Activated CD8-positive, alpha-beta memory T cell treated with anti-CD3 and anti-CD28 coated beads, Interleukin-2, amount 10 ng/mL, durations not matched to agents 7 days and 5 days (primary cell): Measurements from ENCODE around the gene FCHO1. TPM values are rescaled to one million over a fixed set of nuclear protein-coding genes. Genes with fewer than 3 reads are reported as not detected.
A peak's percentile ranks its signal among the peaks of the same experiment; 100 is the strongest.

ENCODE experiments used
- ATAC-seq: fragments of 150-1000 bp; cut with Tn5 transposase; one replicate; pipeline ENCODE4 v1.10.0; 2021; ENCODE audit warnings: moderate library complexity
- CTCF ChIA-PET: fragments of 350-600 bp; sonication (Branson Sonifier 250); formaldehyde crosslinking; loops from one replicate; lab custom pipeline; 2021; ENCODE audit warnings: antibody characterized with exemption; lab: Charles Lee
- DNase-seq: peaks from one replicate; pipeline ENCODE4 v3.0.0-alpha.2; 2020
- H3K27ac Mint-ChIP-seq: one replicate; pipeline ENCODE4 v1.8.0; 2021; ENCODE audit warnings: mild to moderate bottlenecking, mixed read lengths
- H3K27me3 Mint-ChIP-seq: one replicate; pipeline ENCODE4 v1.8.0; 2021; ENCODE audit warnings: mixed read lengths
- H3K36me3 Mint-ChIP-seq: one replicate; pipeline ENCODE4 v1.8.0; 2021; ENCODE audit warnings: mild to moderate bottlenecking, mixed read lengths
- H3K4me1 Mint-ChIP-seq: one replicate; pipeline ENCODE4 v1.8.0; 2021; ENCODE audit warnings: mixed read lengths
- H3K4me3 Mint-ChIP-seq: one replicate; pipeline ENCODE4 v1.8.0; 2021; ENCODE audit warnings: mild to moderate bottlenecking, moderate library complexity, mixed read lengths
- H3K9me3 Mint-ChIP-seq: one replicate; pipeline ENCODE4 v1.8.0; 2022; ENCODE audit warnings: low read depth, mixed read lengths
- total RNA-seq, 2 experiments: library from RNA; stranded (reverse); gene quantifications; one replicate each; pipeline ENCODE4 v1.2.3, GENCODE V29; 2021

Gene FCHO1
- total RNA-seq, 2 experiments from 2014 or later = 58.4 to 70.6 TPM

GRCh38 chr19:17743874-17744580, 7.2 kb upstream of the FCHO1 start:
- Mint-ChIP-seq H3K4me1 (peaks cover 18% of the 10 kb centered on the region), H3K27ac (no peak overlapping the region), H3K9me3 (no peaks in the 10 kb centered on the region), H3K27me3 (no peaks in the 10 kb centered on the region), H3K36me3 (peaks cover 4% of the 10 kb centered on the region), H3K4me3 (no peak overlapping the region)
- no peak for DNase-seq
- no peak for ATAC-seq
- CTCF ChIA-PET = no interaction called here

GRCh38 chr19:17747205-17748098, 3.8 kb upstream of the FCHO1 start:
- Mint-ChIP-seq H3K4me1 (peaks cover 40% of the 10 kb centered on the region), H3K27me3 (no peaks in the 10 kb centered on the region), H3K4me3 (peak overlapping the region; percentile 65), H3K36me3 (peaks cover 1% of the 10 kb centered on the region), H3K9me3 (no peaks in the 10 kb centered on the region), H3K27ac (peak overlapping the region; percentile 65)
- DNase-seq (peak; percentile 97), ATAC-seq (peak; percentile 94)
- CTCF ChIA-PET = interaction anchor here (1.0 to 2.7 kb wide), 5 partner anchors 8 to 185 kb away, joined by 3 to 7 read pairs (median 5); partner anchors contain the start of genes CCDC124 and MAP1S

GRCh38 chr19:17748884-17749638, 2.2 kb upstream of the FCHO1 start:
- Mint-ChIP-seq H3K27ac (peak overlapping the region; percentile 92), H3K9me3 (no peaks in the 10 kb centered on the region), H3K36me3 (peaks cover 5% of the 10 kb centered on the region), H3K4me3 (peak overlapping the region; percentile 81), H3K4me1 (peaks cover 47% of the 10 kb centered on the region), H3K27me3 (no peaks in the 10 kb centered on the region)
- DNase-seq (no peak), ATAC-seq (no peak)
- CTCF ChIA-PET = interaction anchor here (0.7 to 2.7 kb wide), 5 partner anchors 10 to 111 kb away, joined by 3 to 7 read pairs (median 3); partner anchors contain the start of gene RPL18A

- ATAC-seq (no peak), DNase-seq (peak; percentile 55)
- peak overlapping the region; percentile 92 for H3K27ac Mint-ChIP-seq
Measured at GRCh38 chr19:17749912-17750317, 1.4 kb upstream of the FCHO1 start.

GRCh38 chr19:17751912-17752273, 616 bp downstream of the FCHO1 start:
- H3K36me3 Mint-ChIP-seq = peaks cover 21% of the 10 kb centered on the region
- CTCF ChIA-PET = interaction anchor here (1.4 to 2.7 kb wide), 7 partner anchors 11 to 181 kb away, joined by 3 to 15 read pairs (median 6); partner anchors contain the start of genes CCDC124 and RPL18A
- peak overlapping the region; percentile 92 for H3K27ac Mint-ChIP-seq
- no peak for DNase-seq
- no peak for ATAC-seq
- H3K9me3 Mint-ChIP-seq = no peaks in the 10 kb centered on the region
- no peaks in the 10 kb centered on the region for H3K27me3 Mint-ChIP-seq
- peak overlapping the region; percentile 81 for H3K4me3 Mint-ChIP-seq
- peaks cover 60% of the 10 kb centered on the region for H3K4me1 Mint-ChIP-seq

More at GRCh38 chr19:17749912-17750317, 1.4 kb upstream of the FCHO1 start:
- peak overlapping the region; percentile 81 for H3K4me3 Mint-ChIP-seq
- H3K36me3 Mint-ChIP-seq = peaks cover 11% of the 10 kb centered on the region
- CTCF ChIA-PET = interaction anchor here (0.8 to 1.9 kb wide), 2 partner anchors 9 to 231 kb away, joined by 3 to 9 read pairs; no protein-coding TSS in a partner anchor
- H3K4me1 Mint-ChIP-seq = peaks cover 51% of the 10 kb centered on the region
- H3K9me3 Mint-ChIP-seq = no peaks in the 10 kb centered on the region
- H3K27me3 Mint-ChIP-seq = no peaks in the 10 kb centered on the region

GRCh38 chr19:17752865-17753639, 1.8 kb downstream of the FCHO1 start:
- Mint-ChIP-seq H3K9me3 (no peaks in the 10 kb centered on the region), H3K27ac (no peak overlapping the region), H3K4me3 (no peak overlapping the region), H3K36me3 (peaks cover 27% of the 10 kb centered on the region), H3K4me1 (peaks cover 56% of the 10 kb centered on the region), H3K27me3 (no peaks in the 10 kb centered on the region)
- CTCF ChIA-PET = interaction anchor here (1.4 to 3.3 kb wide), 5 partner anchors 14 to 106 kb away, joined by 3 to 15 read pairs (median 9); partner anchors contain the start of gene RPL18A
- DNase-seq = no peak
- ATAC-seq = no peak

GRCh38 chr19:17753976-17754375, 2.7 kb downstream of the FCHO1 start:
- ATAC-seq (no peak), DNase-seq (no peak)
- CTCF ChIA-PET = interaction anchor here (0.9 to 3.3 kb wide), 6 partner anchors 13 to 406 kb away, joined by 3 to 9 read pairs (median 4); partner anchors contain the start of gene RPL18A
- peaks cover 31% of the 10 kb centered on the region for H3K36me3 Mint-ChIP-seq
- H3K4me1 Mint-ChIP-seq = peaks cover 56% of the 10 kb centered on the region
- H3K27ac Mint-ChIP-seq = no peak overlapping the region
- no peak overlapping the region for H3K4me3 Mint-ChIP-seq
- H3K9me3 Mint-ChIP-seq = no peaks in the 10 kb centered on the region
- no peaks in the 10 kb centered on the region for H3K27me3 Mint-ChIP-seq

- H3K4me3 Mint-ChIP-seq = no peak overlapping the region
- H3K4me1 Mint-ChIP-seq = peaks cover 47% of the 10 kb centered on the region
- H3K27ac Mint-ChIP-seq = peak overlapping the region; percentile 72
- no peaks in the 10 kb centered on the region for H3K27me3 Mint-ChIP-seq
- DNase-seq (no peak), ATAC-seq (no peak)
- CTCF ChIA-PET = interaction anchor here (0.9 to 3.3 kb wide), 8 partner anchors 12 to 407 kb away, joined by 3 to 9 read pairs (median 4); partner anchors contain the start of gene RPL18A
- peaks cover 38% of the 10 kb centered on the region for H3K36me3 Mint-ChIP-seq
- H3K9me3 Mint-ChIP-seq = no peaks in the 10 kb centered on the region
Measured at GRCh38 chr19:17754634-17755442, 3.6 kb downstream of the FCHO1 start.

GRCh38 chr19:17755443-17755890, 4.2 kb downstream of the FCHO1 start:
- DNase-seq = no peak
- H3K4me1 Mint-ChIP-seq = peaks cover 42% of the 10 kb centered on the region

GRCh38 chr19:17755977-17756670, 4.8 kb downstream of the FCHO1 start:
- CTCF ChIA-PET = interaction anchor here (0.7 to 3.3 kb wide), 6 partner anchors 11 to 185 kb away, joined by 3 to 9 read pairs (median 4); partner anchors contain the start of gene CCDC124
- Mint-ChIP-seq H3K27me3 (no peaks in the 10 kb centered on the region), H3K36me3 (peaks cover 45% of the 10 kb centered on the region)

More at GRCh38 chr19:17755443-17755890, 4.2 kb downstream of the FCHO1 start:
- CTCF ChIA-PET = interaction anchor here (0.8 to 3.3 kb wide), 8 partner anchors 11 to 408 kb away, joined by 3 to 9 read pairs (median 4); partner anchors contain the start of genes CCDC124 and RPL18A
- Mint-ChIP-seq H3K27me3 (no peaks in the 10 kb centered on the region), H3K36me3 (peaks cover 41% of the 10 kb centered on the region), H3K4me3 (no peak overlapping the region), H3K27ac (peak overlapping the region; percentile 72), H3K9me3 (no peaks in the 10 kb centered on the region)
- ATAC-seq = no peak

More at GRCh38 chr19:17755977-17756670, 4.8 kb downstream of the FCHO1 start:
- DNase-seq (peak; percentile 70), ATAC-seq (no peak)
- H3K9me3 Mint-ChIP-seq = no peaks in the 10 kb centered on the region
- H3K27ac Mint-ChIP-seq = peak overlapping the region; percentile 72
- peaks cover 40% of the 10 kb centered on the region for H3K4me1 Mint-ChIP-seq
- no peak overlapping the region for H3K4me3 Mint-ChIP-seq
